Caco-2 (cell line): ENCODE data around the gene GRPR. TPM values are rescaled to one million over a fixed set of nuclear protein-coding genes. Genes with fewer than 3 reads are reported as not detected.
"Not testable (repeated sequence)": the region's sequence is repeated elsewhere in the genome, so short reads cannot be mapped to it uniquely, and the experiment has no call there.

Source experiments
- BruUV-seq: library from RNA; stranded (reverse); fragments of 400-500 nt; replicated peaks from 2 replicates; lab custom pipeline; 2021; lab: Mats Ljungman, UMichigan
- CTCF ChIA-PET: fragments of 300-600 bp; sonication (Branson Sonifier 250); formaldehyde crosslinking; loops from one replicate; lab custom pipeline; 2022; ENCODE audit warnings: antibody characterized with exemption; lab: Charles Lee
- POLR2A ChIA-PET: fragments of 300-600 bp; sonication (Branson Sonifier 250); formaldehyde crosslinking; loops from one replicate; lab custom pipeline; 2022; ENCODE audit warnings: antibody characterized with exemption; lab: Charles Lee
- DNase-seq, 2 experiments: peaks; one replicate each; pipeline versions ENCODE4 v3.0.0 to v3.0.0-alpha.2; 2020 to 2022
- H3K27me3 ChIP-seq: replicated peaks from 2 replicates; pipeline ENCODE4 v1.6.0; 2011; ENCODE audit warnings: low read length; ENCODE audit not compliant: control insufficient read depth, insufficient read depth
- H3K36me3 ChIP-seq: 2 replicates; pipeline ENCODE4 v1.5.1; 2011; ENCODE audit warnings: low read length; ENCODE audit not compliant: control insufficient read depth, insufficient read depth
- H3K4me1 ChIP-seq: fragments of 250-450 bp; sonication (Bioruptor Pico); 2 replicates; pipeline ENCODE4 v1.5.1; 2020; ENCODE audit warnings: mild to moderate bottlenecking
- H3K4me3 ChIP-seq: 2 replicates; pipeline ENCODE4 v1.5.1; 2011; ENCODE audit warnings: low read depth, mild to moderate bottlenecking, control low read depth, low read length
- H3K9me3 ChIP-seq: fragments of 250-450 bp; sonication (Bioruptor Pico); 2 replicates; pipeline ENCODE4 v1.5.1; 2020; ENCODE audit warnings: mild to moderate bottlenecking, moderate library complexity
- H3K27ac Mint-ChIP-seq: one replicate; pipeline ENCODE4 v1.8.0; 2022; ENCODE audit warnings: mixed read lengths; ENCODE audit not compliant: unreplicated experiment
- H3K27me3 Mint-ChIP-seq: one replicate; pipeline ENCODE4 v1.8.0; 2022; ENCODE audit warnings: mixed read lengths; ENCODE audit not compliant: insufficient read depth, unreplicated experiment
- H3K36me3 Mint-ChIP-seq: one replicate; pipeline ENCODE4 v1.8.0; 2022; ENCODE audit warnings: mild to moderate bottlenecking, mixed read lengths; ENCODE audit not compliant: insufficient read depth, unreplicated experiment
- H3K4me1 Mint-ChIP-seq: one replicate; pipeline ENCODE4 v1.8.0; 2022; ENCODE audit warnings: low read depth, mixed read lengths; ENCODE audit not compliant: unreplicated experiment
- H3K4me3 Mint-ChIP-seq: one replicate; pipeline ENCODE4 v1.8.0; 2022; ENCODE audit warnings: mild to moderate bottlenecking, moderate library complexity, mixed read lengths; ENCODE audit not compliant: unreplicated experiment
- H3K9me3 Mint-ChIP-seq: one replicate; pipeline ENCODE4 v1.8.0; 2022; ENCODE audit warnings: mixed read lengths; ENCODE audit not compliant: unreplicated experiment
- intact Hi-C: fragments of 100-400 bp; cut with micrococcal nuclease; formaldehyde crosslinking; loops from one replicate; pipeline ENCODE4 v1.10.0; 2022; ENCODE audit not compliant: unreplicated experiment
- total RNA-seq: library from RNA; stranded (reverse); gene quantifications from 2 replicates; pipeline ENCODE4 v1.2.3, GENCODE V29; 2022
- TF ChIP-seq, protein P1 (sequence below), 2 experiments: fragments of 200-600 bp in 1 of 2; IDR thresholded peaks; 1 replicate in 1 of 2; 2 replicates in 1 of 2; pipeline versions ENCODE4 v1.5.1 to v1.8.0; 2011 to 2022; ENCODE audit warnings: antibody characterized with exemption in 1 of 2, control low read depth in 1 of 2, inconsistent platforms in 1 of 2, low read depth in 1 of 2, low read length in 1 of 2, mild to moderate bottlenecking in 1 of 2, moderate library complexity in 1 of 2; ENCODE audit not compliant: insufficient read depth in 1 of 2, severe bottlenecking in 1 of 2, unreplicated experiment in 1 of 2

GRPR gene
- total RNA-seq, 1 experiment from 2014 or later, result not detected

DNA sequence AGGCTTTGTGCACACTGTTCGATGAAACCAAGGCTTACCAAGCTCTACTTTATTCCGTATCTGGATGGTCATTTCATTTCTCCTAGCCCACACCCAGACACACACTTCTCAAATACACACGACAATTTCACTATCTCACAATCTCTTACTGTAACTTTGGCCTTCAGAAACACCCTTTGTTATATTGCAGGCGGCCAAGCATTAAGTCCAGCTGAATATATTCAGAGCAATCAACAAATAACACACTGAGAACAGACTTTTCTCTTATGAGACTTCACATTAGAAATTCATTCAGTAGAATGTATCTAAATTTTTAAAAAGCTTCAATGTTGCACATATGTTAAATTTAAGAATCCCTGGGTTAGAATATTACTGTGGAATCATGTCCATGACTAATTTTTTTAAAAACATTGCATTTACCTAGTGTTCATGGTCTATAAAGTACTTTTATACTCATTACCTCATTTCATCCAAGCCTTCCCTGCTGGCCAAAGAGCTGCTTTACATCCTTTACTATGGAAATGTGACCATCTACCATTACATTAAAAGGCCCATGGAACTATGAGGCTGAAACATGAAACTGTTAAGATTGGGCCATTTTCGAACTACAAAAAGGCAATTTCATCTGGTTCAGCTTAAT is 33.4 kb downstream of the GRPR start:
- BruUV-seq, result no TSS peak
- Mint-ChIP-seq H3K36me3 (no peaks in the 10 kb centered on the region), H3K4me1 (no peaks in the 10 kb centered on the region), H3K4me3 (no peak overlapping the region), H3K27me3 (peaks cover 4% of the 10 kb centered on the region), H3K9me3 (no peaks in the 10 kb centered on the region), H3K27ac (no peak overlapping the region)
- TF ChIP-seq, protein P1, sequence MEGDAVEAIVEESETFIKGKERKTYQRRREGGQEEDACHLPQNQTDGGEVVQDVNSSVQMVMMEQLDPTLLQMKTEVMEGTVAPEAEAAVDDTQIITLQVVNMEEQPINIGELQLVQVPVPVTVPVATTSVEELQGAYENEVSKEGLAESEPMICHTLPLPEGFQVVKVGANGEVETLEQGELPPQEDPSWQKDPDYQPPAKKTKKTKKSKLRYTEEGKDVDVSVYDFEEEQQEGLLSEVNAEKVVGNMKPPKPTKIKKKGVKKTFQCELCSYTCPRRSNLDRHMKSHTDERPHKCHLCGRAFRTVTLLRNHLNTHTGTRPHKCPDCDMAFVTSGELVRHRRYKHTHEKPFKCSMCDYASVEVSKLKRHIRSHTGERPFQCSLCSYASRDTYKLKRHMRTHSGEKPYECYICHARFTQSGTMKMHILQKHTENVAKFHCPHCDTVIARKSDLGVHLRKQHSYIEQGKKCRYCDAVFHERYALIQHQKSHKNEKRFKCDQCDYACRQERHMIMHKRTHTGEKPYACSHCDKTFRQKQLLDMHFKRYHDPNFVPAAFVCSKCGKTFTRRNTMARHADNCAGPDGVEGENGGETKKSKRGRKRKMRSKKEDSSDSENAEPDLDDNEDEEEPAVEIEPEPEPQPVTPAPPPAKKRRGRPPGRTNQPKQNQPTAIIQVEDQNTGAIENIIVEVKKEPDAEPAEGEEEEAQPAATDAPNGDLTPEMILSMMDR (IDR thresholded peaks at IDR 0.05; ENCODE audit: insufficient read depth in 1 of 2, low read depth in 1 of 2, low read length in 1 of 2, severe bottlenecking in 1 of 2, unreplicated experiment in 1 of 2), result no peak
- CTCF ChIA-PET, result no interaction called here
- H3K27me3 ChIP-seq, result no peaks in the 10 kb centered on the region
- intact Hi-C loops, result no loop called here
- no peaks in the 10 kb centered on the region for H3K9me3 ChIP-seq
- H3K4me1 ChIP-seq, result no peaks in the 10 kb centered on the region
- no peak overlapping the region for H3K4me3 ChIP-seq
- POLR2A ChIA-PET, result no interaction called here
- H3K36me3 ChIP-seq, result no peaks in the 10 kb centered on the region
- DNase-seq, result no peak

DNA sequence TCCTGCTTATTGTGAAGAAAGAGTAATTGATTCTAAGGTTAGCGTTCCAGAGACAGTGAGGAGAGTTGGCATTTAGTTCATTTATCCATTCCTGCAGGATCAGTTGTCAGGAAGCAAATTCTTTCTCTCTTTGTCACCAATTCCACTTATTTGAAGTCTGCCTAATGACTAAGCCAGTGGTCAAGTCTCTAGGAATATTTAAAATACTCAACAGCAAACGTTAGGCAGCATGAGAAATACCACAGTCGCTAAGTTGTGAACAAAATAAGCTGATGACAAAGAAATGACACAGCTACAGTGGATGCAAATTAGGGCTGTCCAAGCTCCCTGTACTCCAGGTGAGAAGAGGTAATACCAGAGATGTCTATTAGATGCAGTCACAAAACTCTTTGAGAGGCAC is 37.4 kb downstream of the GRPR start:
- no peaks in the 10 kb centered on the region for H3K36me3 Mint-ChIP-seq
- TF ChIP-seq, protein P1 (IDR thresholded peaks at IDR 0.05; ENCODE audit: insufficient read depth in 1 of 2, low read depth in 1 of 2, low read length in 1 of 2, severe bottlenecking in 1 of 2, unreplicated experiment in 1 of 2), result no peak
- BruUV-seq, result no TSS peak
- H3K9me3 Mint-ChIP-seq, result no peaks in the 10 kb centered on the region
- intact Hi-C loops, result no loop called here
- Histone ChIP-seq H3K9me3 (no peaks in the 10 kb centered on the region), H3K27me3 (no peaks in the 10 kb centered on the region), H3K36me3 (no peaks in the 10 kb centered on the region), H3K4me1 (no peaks in the 10 kb centered on the region), H3K4me3 (no peak overlapping the region)
- CTCF ChIA-PET, result no interaction called here
- POLR2A ChIA-PET, result no interaction called here
- no peak for DNase-seq
- H3K4me3 Mint-ChIP-seq, result no peak overlapping the region
- no peaks in the 10 kb centered on the region for H3K27me3 Mint-ChIP-seq
- no peak overlapping the region for H3K27ac Mint-ChIP-seq
- no peaks in the 10 kb centered on the region for H3K4me1 Mint-ChIP-seq

DNA sequence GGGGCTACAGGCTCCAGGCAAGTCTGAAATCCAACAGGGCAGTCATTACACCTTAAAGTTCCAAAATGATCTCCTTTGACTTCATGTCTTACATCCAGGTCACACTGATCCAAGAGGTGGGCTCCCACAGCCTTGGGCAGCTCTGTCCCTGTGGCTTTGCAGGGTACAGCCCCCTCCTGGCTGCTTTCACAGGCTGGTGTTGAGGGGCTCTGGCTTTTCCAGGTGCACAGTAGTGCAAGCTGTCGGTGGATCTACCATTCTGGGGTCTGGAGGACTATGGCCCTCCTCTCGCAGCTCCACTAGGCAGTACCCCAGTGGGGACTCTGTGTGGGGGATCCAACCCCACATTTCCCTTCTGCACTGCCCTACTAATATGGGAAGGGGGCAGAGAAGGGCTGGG is 37.8 kb downstream of the GRPR start:
- CTCF ChIA-PET, H3K36me3 ChIP-seq, BruUV-seq, H3K27me3 ChIP-seq, intact Hi-C loops, H3K4me1 ChIP-seq, H3K4me1 Mint-ChIP-seq, POLR2A ChIA-PET, DNase-seq, H3K9me3 ChIP-seq, H3K27ac Mint-ChIP-seq, H3K9me3 Mint-ChIP-seq, H3K4me3 ChIP-seq, H3K27me3 Mint-ChIP-seq, H3K4me3 Mint-ChIP-seq, H3K36me3 Mint-ChIP-seq: not testable (repeated sequence)
